ENCODE data around the gene C20orf202. TPM values are rescaled to one million over a fixed set of nuclear protein-coding genes. Genes with fewer than 3 reads are reported as not detected.

Gene C20orf202
- total and polyA plus RNA-seq, 9 of the 15 experiments (the other 6 are each of a cell fraction or from before 2014, with no cell fraction given): 0.03 to 0.24 (median 0.15) TPM; not detected in 4

DNA sequence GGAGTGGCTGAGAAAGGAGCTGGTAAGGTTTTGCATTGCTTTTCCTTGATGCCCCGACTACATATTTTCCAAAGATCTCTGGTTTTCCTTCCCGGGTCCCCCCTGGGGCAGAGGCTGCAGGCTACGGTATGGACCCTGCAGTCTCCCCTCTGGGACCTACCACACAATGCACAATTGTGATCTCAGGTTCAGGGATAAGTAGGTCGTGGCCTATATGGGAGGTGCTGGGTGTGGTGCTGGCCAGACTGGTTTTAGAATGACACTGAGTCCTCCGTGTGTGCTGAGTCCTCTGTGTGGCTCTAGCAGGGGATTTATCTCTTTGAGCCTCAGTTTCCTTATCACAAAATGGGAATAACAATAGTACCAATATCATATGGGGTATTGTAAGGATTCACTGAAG is 376 bp downstream of the C20orf202 start (continued):
- TF ChIP-seq, protein P1, sequence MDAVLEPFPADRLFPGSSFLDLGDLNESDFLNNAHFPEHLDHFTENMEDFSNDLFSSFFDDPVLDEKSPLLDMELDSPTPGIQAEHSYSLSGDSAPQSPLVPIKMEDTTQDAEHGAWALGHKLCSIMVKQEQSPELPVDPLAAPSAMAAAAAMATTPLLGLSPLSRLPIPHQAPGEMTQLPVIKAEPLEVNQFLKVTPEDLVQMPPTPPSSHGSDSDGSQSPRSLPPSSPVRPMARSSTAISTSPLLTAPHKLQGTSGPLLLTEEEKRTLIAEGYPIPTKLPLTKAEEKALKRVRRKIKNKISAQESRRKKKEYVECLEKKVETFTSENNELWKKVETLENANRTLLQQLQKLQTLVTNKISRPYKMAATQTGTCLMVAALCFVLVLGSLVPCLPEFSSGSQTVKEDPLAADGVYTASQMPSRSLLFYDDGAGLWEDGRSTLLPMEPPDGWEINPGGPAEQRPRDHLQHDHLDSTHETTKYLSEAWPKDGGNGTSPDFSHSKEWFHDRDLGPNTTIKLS (IDR thresholded peaks at IDR 0.05; ENCODE audit: borderline replicate concordance, low read depth): no peak

DNA sequence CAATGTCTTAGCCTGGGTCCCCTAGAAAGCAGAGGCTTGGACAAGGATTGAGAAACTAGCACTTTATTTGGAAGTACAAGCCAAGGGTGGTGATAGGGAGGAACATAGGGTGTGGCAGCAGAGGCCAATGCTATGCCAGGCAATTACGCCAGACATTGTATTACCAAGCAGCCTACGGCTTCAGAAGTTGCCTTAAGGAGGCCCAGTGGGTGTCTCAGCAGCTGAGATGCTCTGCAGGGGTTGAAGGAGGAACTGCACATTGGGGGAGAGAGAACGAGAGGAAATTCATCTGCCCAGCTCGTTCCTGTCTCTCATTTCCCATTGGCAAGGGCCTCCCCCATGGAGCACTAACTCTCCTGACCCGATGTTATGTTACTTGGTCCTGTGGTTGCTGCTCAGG is 859 bp downstream of the C20orf202 start:
- Histone ChIP-seq H3K9me3 (replicated peaks; ENCODE audit: control insufficient read depth, insufficient read depth, low read depth, low read length) (no peaks in the 10 kb centered on the region), H3K4me1 (replicated peaks in 1 of 2; ENCODE audit: control insufficient read depth in 2 of 2, insufficient read depth in 2 of 2, low read length in 2 of 2) (peaks cover 4% of the 10 kb centered on the region in 2 experiments; a peak in 2 of 5 replicates), H3K9me1 (ENCODE audit: control insufficient read depth, insufficient read depth, low read length) (no peaks in the 10 kb centered on the region), H3K79me2 (ENCODE audit: control insufficient read depth, insufficient read depth, low read length) (no peaks in the 10 kb centered on the region), H3K9ac (ENCODE audit: insufficient read depth in 1 of 2, low read depth in 2 of 2, low read length in 2 of 2) (no peak overlapping the region), H3K27ac (ENCODE audit: extremely low read depth, low read depth, low read length) (no peak overlapping the region), H3K27me3 (ENCODE audit: control insufficient read depth in 2 of 2, insufficient read depth in 2 of 2, low read length in 2 of 2) (no peaks in the 10 kb centered on the region), H2AFZ (ENCODE audit: low read depth, low read length) (no peak overlapping the region), H3K4me3 (no peak overlapping the region), H3K36me3 (ENCODE audit: control insufficient read depth, insufficient read depth, low read length) (no peaks in the 10 kb centered on the region), H3K4me2 (ENCODE audit: insufficient read depth, low read length) (no peak overlapping the region), H4K20me1 (replicated peaks; ENCODE audit: control insufficient read depth, insufficient read depth, low read length) (no peaks in the 10 kb centered on the region)
- 78% methylated on average over 5 of the region's 5 CpGs for WGBS (ENCODE audit: insufficient coverage, low coverage, missing lambda C conversion rate)
- intact Hi-C loops (cut with micrococcal nuclease): no loop called here
- in situ Hi-C loops (cut with MboI): no loop called here
- BruUV-seq (replicated peaks): no TSS peak
- ChIA-PET POLR2A (interaction anchor here (0.6 to 0.7 kb wide), 2 partner anchors 8 to 368 kb away, joined by 3 read pairs; no protein-coding TSS in a partner anchor), CTCF (ENCODE audit: low intra/inter-chr PET ratio) (no interaction called here)
- ATAC-seq (no peak), DNase-seq (ENCODE audit: extremely low read depth in 1 of 4, low spot score in 3 of 4) (no peak), FAIRE-seq (no peak)
- TF ChIP-seq TAF7 (tag; IDR thresholded peaks at IDR 0.05) (no peak), FOXA3 (CRISPR knock-in tag; conservative IDR thresholded peaks at IDR 0.05 in 1 of 2, IDR thresholded peaks at IDR 0.05 in 1 of 2) (no peak)
- TF ChIP-seq, protein P2, sequence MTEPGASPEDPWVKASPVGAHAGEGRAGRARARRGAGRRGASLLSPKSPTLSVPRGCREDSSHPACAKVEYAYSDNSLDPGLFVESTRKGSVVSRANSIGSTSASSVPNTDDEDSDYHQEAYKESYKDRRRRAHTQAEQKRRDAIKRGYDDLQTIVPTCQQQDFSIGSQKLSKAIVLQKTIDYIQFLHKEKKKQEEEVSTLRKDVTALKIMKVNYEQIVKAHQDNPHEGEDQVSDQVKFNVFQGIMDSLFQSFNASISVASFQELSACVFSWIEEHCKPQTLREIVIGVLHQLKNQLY (CRISPR knock-in tag; conservative IDR thresholded peaks at IDR 0.05): no peak
- TF ChIP-seq, protein P3, sequence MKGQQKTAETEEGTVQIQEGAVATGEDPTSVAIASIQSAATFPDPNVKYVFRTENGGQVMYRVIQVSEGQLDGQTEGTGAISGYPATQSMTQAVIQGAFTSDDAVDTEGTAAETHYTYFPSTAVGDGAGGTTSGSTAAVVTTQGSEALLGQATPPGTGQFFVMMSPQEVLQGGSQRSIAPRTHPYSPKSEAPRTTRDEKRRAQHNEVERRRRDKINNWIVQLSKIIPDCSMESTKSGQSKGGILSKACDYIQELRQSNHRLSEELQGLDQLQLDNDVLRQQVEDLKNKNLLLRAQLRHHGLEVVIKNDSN (CRISPR knock-in tag; IDR thresholded peaks at IDR 0.05): no peak
- TF ChIP-seq, protein P4, sequence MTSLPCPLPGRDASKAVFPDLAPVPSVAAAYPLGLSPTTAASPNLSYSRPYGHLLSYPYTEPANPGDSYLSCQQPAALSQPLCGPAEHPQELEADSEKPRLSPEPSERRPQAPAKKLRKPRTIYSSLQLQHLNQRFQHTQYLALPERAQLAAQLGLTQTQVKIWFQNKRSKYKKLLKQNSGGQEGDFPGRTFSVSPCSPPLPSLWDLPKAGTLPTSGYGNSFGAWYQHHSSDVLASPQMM (CRISPR knock-in tag; IDR thresholded peaks at IDR 0.05): no peak
